ENCODE data around the gene ALK. TPM values are rescaled to one million over a fixed set of nuclear protein-coding genes. Genes with fewer than 3 reads are reported as not detected.

The ALK gene
- total and polyA plus RNA-seq, 10 of the 15 experiments (the other 5 are each of a cell fraction or from before 2014, with no cell fraction given): 0.11 TPM; not detected in 9

DNA sequence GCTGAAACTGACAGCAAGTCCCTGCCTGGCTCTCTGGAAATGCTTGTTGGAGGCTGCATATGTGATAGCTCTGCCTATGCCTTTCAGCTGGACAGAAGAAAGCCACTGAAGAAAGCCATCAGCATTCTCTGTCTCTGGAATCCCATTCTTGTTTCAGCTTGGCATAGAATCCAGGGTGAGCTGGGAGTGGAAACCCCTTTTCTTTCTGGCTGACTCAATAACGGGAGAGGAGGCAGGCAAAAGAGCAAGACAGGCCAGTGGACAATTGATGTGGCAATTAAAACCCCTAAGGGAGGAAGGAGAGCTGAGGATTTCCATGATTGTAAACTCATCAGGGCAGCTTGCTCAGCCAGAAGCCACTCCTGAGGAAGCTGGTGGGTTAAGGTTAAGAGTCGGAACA, 598.1 kb downstream of the ALK start:
- H3K27me3 ChIP-seq (replicated peaks in 1 of 2; ENCODE audit: control insufficient read depth in 2 of 2, insufficient read depth in 2 of 2, low read length in 1 of 2): no peaks in the 10 kb centered on the region
- no TSS peak for BruUV-seq (replicated peaks)
- CTCF ChIA-PET: interaction anchor here (0.6 to 1.8 kb wide), 2 partner anchors 14 to 56 kb away, joined by 3 to 8 read pairs; no protein-coding TSS in a partner anchor
- 88% methylated on average over 2 of the region's 2 CpGs for WGBS (ENCODE audit: insufficient coverage, insufficient replicate concordance, low lambda C conversion rate, missing lambda C conversion rate)
- SMC1A ChIA-PET (ENCODE audit: uncharacterized antibody, unreplicated experiment): no interaction called here
- peaks cover 3% of the 10 kb centered on the region; the same call in 1 of the 2 replicates for H3K4me1 ChIP-seq (ENCODE audit: control insufficient read depth, insufficient read depth, low read length)
- in situ Hi-C loops (cut with MboI) (no loop called here), intact Hi-C loops (cut with micrococcal nuclease; ENCODE audit: unreplicated experiment) (no loop called here)
- POLR2A ChIA-PET: interaction anchor here (0.5 kb wide), 1 partner anchor 31 kb away, joined by 4 read pairs; no protein-coding TSS in a partner anchor
- no peak overlapping the region for H3K27ac ChIP-seq (ENCODE audit: control insufficient read depth, insufficient read depth)
- FAIRE-seq (no peak), DNase-seq (ENCODE audit: low read depth, low spot score) (no peak), ATAC-seq (no peak)
- H2AFZ ChIP-seq (ENCODE audit: control insufficient read depth, low read depth, low read length): no peak overlapping the region
- no peak overlapping the region for H3K4me2 ChIP-seq (ENCODE audit: control insufficient read depth, insufficient read depth)
- H3K4me3 ChIP-seq: no peak overlapping the region
- H3K79me2 ChIP-seq (ENCODE audit: control insufficient read depth, insufficient read depth, low read length): no peaks in the 10 kb centered on the region
- RAD21 ChIA-PET (ENCODE audit: unreplicated experiment): no interaction called here
- H3K9ac ChIP-seq (ENCODE audit: control insufficient read depth, insufficient read depth, low read length): no peak overlapping the region
- no peaks in the 10 kb centered on the region for H4K20me1 ChIP-seq (ENCODE audit: control insufficient read depth, insufficient read depth)
- no peaks in the 10 kb centered on the region for H3K36me3 ChIP-seq (ENCODE audit: control insufficient read depth in 2 of 2, insufficient read depth in 2 of 2, low read length in 1 of 2)
- H3K9me3 ChIP-seq (replicated peaks; ENCODE audit: control insufficient read depth, insufficient read depth, low read length): peaks cover under 1% of the 10 kb centered on the region; the same call in 2 of the 3 replicates
- TF ChIP-seq JUNB (IDR thresholded peaks at IDR 0.05) (no peak), KLF5 (IDR thresholded peaks at IDR 0.05; ENCODE audit: partially characterized antibody) (no peak), ZNF622 (IDR thresholded peaks at IDR 0.05) (no peak), HDAC6 (IDR thresholded peaks at IDR 0.05; ENCODE audit: unreplicated experiment) (no peak), SMC3 (IDR thresholded peaks at IDR 0.05; ENCODE audit: borderline replicate concordance, low read length) (no peak), BACH1 (IDR thresholded peaks at IDR 0.05; ENCODE audit: borderline replicate concordance) (no peak), ESRRA (IDR thresholded peaks at IDR 0.05; ENCODE audit: low read length) (no peak), ASH2L (IDR thresholded peaks at IDR 0.05; ENCODE audit: borderline replicate concordance, low read depth) (no peak), SREBF1 (IDR thresholded peaks at IDR 0.05; ENCODE audit: low read length) (no peak)
- TF ChIP-seq, protein P1, sequence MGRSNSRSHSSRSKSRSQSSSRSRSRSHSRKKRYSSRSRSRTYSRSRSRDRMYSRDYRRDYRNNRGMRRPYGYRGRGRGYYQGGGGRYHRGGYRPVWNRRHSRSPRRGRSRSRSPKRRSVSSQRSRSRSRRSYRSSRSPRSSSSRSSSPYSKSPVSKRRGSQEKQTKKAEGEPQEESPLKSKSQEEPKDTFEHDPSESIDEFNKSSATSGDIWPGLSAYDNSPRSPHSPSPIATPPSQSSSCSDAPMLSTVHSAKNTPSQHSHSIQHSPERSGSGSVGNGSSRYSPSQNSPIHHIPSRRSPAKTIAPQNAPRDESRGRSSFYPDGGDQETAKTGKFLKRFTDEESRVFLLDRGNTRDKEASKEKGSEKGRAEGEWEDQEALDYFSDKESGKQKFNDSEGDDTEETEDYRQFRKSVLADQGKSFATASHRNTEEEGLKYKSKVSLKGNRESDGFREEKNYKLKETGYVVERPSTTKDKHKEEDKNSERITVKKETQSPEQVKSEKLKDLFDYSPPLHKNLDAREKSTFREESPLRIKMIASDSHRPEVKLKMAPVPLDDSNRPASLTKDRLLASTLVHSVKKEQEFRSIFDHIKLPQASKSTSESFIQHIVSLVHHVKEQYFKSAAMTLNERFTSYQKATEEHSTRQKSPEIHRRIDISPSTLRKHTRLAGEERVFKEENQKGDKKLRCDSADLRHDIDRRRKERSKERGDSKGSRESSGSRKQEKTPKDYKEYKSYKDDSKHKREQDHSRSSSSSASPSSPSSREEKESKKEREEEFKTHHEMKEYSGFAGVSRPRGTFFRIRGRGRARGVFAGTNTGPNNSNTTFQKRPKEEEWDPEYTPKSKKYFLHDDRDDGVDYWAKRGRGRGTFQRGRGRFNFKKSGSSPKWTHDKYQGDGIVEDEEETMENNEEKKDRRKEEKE (IDR thresholded peaks at IDR 0.05): no peak
- TF ChIP-seq, protein P2, sequence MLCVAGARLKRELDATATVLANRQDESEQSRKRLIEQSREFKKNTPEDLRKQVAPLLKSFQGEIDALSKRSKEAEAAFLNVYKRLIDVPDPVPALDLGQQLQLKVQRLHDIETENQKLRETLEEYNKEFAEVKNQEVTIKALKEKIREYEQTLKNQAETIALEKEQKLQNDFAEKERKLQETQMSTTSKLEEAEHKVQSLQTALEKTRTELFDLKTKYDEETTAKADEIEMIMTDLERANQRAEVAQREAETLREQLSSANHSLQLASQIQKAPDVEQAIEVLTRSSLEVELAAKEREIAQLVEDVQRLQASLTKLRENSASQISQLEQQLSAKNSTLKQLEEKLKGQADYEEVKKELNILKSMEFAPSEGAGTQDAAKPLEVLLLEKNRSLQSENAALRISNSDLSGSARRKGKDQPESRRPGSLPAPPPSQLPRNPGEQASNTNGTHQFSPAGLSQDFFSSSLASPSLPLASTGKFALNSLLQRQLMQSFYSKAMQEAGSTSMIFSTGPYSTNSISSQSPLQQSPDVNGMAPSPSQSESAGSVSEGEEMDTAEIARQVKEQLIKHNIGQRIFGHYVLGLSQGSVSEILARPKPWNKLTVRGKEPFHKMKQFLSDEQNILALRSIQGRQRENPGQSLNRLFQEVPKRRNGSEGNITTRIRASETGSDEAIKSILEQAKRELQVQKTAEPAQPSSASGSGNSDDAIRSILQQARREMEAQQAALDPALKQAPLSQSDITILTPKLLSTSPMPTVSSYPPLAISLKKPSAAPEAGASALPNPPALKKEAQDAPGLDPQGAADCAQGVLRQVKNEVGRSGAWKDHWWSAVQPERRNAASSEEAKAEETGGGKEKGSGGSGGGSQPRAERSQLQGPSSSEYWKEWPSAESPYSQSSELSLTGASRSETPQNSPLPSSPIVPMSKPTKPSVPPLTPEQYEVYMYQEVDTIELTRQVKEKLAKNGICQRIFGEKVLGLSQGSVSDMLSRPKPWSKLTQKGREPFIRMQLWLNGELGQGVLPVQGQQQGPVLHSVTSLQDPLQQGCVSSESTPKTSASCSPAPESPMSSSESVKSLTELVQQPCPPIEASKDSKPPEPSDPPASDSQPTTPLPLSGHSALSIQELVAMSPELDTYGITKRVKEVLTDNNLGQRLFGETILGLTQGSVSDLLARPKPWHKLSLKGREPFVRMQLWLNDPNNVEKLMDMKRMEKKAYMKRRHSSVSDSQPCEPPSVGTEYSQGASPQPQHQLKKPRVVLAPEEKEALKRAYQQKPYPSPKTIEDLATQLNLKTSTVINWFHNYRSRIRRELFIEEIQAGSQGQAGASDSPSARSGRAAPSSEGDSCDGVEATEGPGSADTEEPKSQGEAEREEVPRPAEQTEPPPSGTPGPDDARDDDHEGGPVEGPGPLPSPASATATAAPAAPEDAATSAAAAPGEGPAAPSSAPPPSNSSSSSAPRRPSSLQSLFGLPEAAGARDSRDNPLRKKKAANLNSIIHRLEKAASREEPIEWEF (IDR thresholded peaks at IDR 0.05; ENCODE audit: insufficient replicate concordance, low read depth, low read length): no peak
- TF ChIP-seq, protein P3, sequence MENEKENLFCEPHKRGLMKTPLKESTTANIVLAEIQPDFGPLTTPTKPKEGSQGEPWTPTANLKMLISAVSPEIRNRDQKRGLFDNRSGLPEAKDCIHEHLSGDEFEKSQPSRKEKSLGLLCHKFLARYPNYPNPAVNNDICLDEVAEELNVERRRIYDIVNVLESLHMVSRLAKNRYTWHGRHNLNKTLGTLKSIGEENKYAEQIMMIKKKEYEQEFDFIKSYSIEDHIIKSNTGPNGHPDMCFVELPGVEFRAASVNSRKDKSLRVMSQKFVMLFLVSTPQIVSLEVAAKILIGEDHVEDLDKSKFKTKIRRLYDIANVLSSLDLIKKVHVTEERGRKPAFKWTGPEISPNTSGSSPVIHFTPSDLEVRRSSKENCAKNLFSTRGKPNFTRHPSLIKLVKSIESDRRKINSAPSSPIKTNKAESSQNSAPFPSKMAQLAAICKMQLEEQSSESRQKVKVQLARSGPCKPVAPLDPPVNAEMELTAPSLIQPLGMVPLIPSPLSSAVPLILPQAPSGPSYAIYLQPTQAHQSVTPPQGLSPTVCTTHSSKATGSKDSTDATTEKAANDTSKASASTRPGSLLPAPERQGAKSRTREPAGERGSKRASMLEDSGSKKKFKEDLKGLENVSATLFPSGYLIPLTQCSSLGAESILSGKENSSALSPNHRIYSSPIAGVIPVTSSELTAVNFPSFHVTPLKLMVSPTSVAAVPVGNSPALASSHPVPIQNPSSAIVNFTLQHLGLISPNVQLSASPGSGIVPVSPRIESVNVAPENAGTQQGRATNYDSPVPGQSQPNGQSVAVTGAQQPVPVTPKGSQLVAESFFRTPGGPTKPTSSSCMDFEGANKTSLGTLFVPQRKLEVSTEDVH (IDR thresholded peaks at IDR 0.05; ENCODE audit: low read depth, partially characterized antibody): no peak
- TF ChIP-seq, protein P4, sequence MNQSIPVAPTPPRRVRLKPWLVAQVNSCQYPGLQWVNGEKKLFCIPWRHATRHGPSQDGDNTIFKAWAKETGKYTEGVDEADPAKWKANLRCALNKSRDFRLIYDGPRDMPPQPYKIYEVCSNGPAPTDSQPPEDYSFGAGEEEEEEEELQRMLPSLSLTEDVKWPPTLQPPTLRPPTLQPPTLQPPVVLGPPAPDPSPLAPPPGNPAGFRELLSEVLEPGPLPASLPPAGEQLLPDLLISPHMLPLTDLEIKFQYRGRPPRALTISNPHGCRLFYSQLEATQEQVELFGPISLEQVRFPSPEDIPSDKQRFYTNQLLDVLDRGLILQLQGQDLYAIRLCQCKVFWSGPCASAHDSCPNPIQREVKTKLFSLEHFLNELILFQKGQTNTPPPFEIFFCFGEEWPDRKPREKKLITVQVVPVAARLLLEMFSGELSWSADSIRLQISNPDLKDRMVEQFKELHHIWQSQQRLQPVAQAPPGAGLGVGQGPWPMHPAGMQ (IDR thresholded peaks at IDR 0.05; ENCODE audit: borderline replicate concordance): no peak

All from GM12878 (cell line).